ENCODE data around the gene SLC6A8.
"Not testable (repeated sequence)": the region's sequence is repeated elsewhere in the genome, so short reads cannot be mapped to it uniquely, and the experiment has no call there.

SLC6A8 gene

GRCh38 chrX:153697924-153698865, 10.5 kb downstream of the SLC6A8 start:
- no peak overlapping the region for H3K27ac ChIP-seq
- no peak for TF ChIP-seq CTCF (conservative IDR thresholded peaks at IDR 0.05)

GRCh38 chrX:153699210-153699783, 11.6 kb downstream of the SLC6A8 start:
- not testable (repeated sequence) for H3K27ac ChIP-seq

- not testable (repeated sequence) for H3K27ac ChIP-seq
These were observed 12.2 kb downstream of the SLC6A8 start for GRCh38 chrX:153699784-153700371.

DNA sequence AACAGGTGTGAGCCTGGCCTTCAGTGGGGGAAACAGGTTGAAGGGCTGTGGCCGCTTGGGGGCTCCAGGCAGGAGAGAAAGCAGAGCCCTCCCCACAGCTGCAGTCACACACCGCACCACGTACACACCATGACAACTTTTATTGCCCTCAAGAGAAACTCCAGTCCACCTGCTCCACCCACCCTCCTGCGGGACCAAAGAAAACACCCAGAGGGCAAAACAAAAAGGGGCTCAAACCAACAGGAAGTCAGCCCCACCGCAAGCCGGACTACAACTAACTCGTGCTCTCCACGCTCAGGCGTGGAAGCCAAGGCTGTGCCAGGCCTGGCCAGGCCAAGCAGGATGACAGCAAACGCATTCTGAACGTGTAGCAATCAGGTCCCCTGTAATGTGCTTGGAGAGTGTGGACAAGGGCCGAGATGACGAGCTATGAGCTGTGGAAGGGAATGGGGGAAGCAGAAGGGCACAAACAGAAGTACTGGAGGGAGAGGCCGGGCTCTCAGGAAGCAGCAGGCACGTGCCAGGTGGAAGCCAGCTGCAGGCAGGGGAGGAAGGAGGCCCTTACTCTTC, 12.7 kb downstream of the SLC6A8 start:
- TF ChIP-seq CTCF (conservative IDR thresholded peaks at IDR 0.05), result no peak
- no peak overlapping the region for H3K27ac ChIP-seq

GRCh38 chrX:153700967-153701366, 13.2 kb downstream of the SLC6A8 start:
- TF ChIP-seq CTCF (conservative IDR thresholded peaks at IDR 0.05), result no peak
- H3K27ac ChIP-seq, result no peak overlapping the region

- TF ChIP-seq CTCF (conservative IDR thresholded peaks at IDR 0.05), result no peak
These were observed 14.0 kb downstream of the SLC6A8 start for GRCh38 chrX:153701706-153702105.

GRCh38 chrX:153702336-153703035, 14.8 kb downstream of the SLC6A8 start:
- H3K27ac ChIP-seq, result no peak overlapping the region
- no peak for TF ChIP-seq CTCF (conservative IDR thresholded peaks at IDR 0.05)

More at GRCh38 chrX:153701706-153702105, 14.0 kb downstream of the SLC6A8 start:
- no peak overlapping the region for H3K27ac ChIP-seq

GRCh38 chrX:153703036-153703370, 15.3 kb downstream of the SLC6A8 start:
- TF ChIP-seq CTCF (conservative IDR thresholded peaks at IDR 0.05), result no peak
- peak overlapping the region; percentile 13; the same call in 1 of the 2 replicates for H3K27ac ChIP-seq

All from VCaP (cell line).